Stomach smooth muscle (tissue), 2 donors: ENCODE measurements around the gene KRT6B.

Source experiments
- H3K27ac ChIP-seq: one replicate; pipeline ENCODE4 v1.7.0; 2013; ENCODE audit warnings: mild to moderate bottlenecking, low read length, inconsistent platforms
- H3K27me3 ChIP-seq, 2 donors: one replicate each; pipeline ENCODE4 v1.7.0; 2013; ENCODE audit warnings: low read length in 2 of 2; ENCODE audit not compliant: insufficient read depth in 2 of 2, control insufficient read depth in 1 of 2
- H3K36me3 ChIP-seq, 2 donors: one replicate each; pipeline ENCODE4 v1.7.0; 2013; ENCODE audit warnings: low read length in 2 of 2; ENCODE audit not compliant: control insufficient read depth in 2 of 2, insufficient read depth in 2 of 2
- H3K4me1 ChIP-seq: one replicate; pipeline ENCODE4 v1.7.0; 2013; ENCODE audit warnings: low read length; ENCODE audit not compliant: control insufficient read depth, insufficient read depth
- H3K4me3 ChIP-seq, 2 donors: one replicate each; pipeline ENCODE4 v1.7.0; 2013; ENCODE audit warnings: low read length in 2 of 2
- H3K9ac ChIP-seq, 2 donors: one replicate each; pipeline ENCODE4 v1.7.0; 2013; ENCODE audit warnings: low read length in 2 of 2, mild to moderate bottlenecking in 1 of 2
- H3K9me3 ChIP-seq, 2 donors: one replicate each; pipeline ENCODE4 v1.7.0; 2013; ENCODE audit warnings: low read length in 2 of 2; ENCODE audit not compliant: control insufficient read depth in 2 of 2
- donor health status: healthy.
- donor health status: Pancreatic carcinoma.

Gene KRT6B

DNA sequence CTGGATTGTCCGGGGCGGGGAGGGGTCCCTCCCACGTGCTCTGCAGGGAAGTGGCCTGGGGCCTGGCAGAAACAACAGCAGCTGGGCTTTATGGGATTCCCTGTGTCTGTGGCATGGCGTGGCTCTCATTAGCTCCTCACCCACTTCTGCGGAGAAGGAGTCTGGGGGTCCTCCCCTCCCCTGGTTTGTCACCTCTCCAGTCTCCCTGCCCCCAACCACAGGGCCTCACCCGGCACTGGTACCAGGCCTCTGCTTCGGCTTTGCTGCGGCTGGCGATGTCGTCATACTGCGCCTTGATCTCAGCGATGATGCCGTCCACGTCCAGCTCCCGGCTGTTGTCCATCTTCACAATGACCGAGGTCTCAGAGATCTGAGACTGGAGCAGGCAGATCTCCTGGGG, 52.2 kb downstream of the KRT6B start:
- peaks cover 0 to 6% of the 10 kb centered on the region in 2 donors for H3K27me3 ChIP-seq
- H3K36me3 ChIP-seq = no peaks in the 10 kb centered on the region
- no peak overlapping the region for H3K27ac ChIP-seq
- no peaks in the 10 kb centered on the region for H3K9me3 ChIP-seq
- H3K4me1 ChIP-seq = no peaks in the 10 kb centered on the region
- no peak overlapping the region for H3K9ac ChIP-seq
- no peak overlapping the region for H3K4me3 ChIP-seq

DNA sequence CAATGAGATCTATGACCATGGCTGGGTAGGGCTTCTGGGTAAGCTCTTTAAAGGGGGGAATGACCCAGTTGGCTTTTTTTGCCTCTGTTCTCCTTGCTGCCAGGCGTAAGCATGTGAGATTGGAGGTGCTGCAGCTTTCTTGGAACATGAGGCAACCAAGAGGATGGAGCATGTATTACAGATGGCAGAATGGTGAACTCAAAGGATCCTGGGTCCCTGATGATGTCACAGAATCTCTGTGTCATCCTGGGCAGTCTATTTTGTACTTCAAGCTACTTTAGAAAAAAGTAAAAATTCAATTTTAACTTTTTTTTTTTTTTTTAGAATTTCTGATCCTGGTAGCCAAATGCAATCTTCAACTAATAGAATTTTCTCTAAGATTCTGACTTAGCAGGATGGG, 53.8 kb downstream of the KRT6B start:
- H3K4me3 ChIP-seq = no peak overlapping the region
- no peaks in the 10 kb centered on the region for H3K4me1 ChIP-seq
- H3K36me3 ChIP-seq = no peaks in the 10 kb centered on the region
- peaks cover 0 to 6% of the 10 kb centered on the region in 2 donors for H3K27me3 ChIP-seq
- no peak overlapping the region for H3K27ac ChIP-seq
- H3K9me3 ChIP-seq = no peaks in the 10 kb centered on the region
- no peak overlapping the region for H3K9ac ChIP-seq

DNA sequence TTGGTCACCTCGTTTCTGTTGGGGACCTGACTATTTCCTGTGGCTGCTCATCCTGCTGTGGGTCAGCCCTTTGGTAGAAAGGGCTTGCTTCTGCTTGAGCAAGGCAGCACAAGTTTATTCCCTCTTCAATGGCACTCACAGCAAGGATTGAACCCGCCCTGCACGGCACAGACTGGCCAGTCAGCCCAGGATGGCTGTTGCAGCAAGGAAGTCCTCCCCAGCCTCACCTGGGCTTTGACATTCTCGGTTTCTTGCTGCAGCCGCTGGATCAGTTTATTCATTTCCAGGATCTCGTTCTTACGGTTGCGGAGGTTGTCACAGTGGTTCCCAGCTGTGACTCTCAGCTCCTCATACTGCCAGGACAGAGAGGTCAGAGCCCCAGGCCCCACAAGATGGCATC, 55.3 kb downstream of the KRT6B start:
- Histone ChIP-seq H3K27ac (no peak overlapping the region), H3K9me3 (no peaks in the 10 kb centered on the region), H3K9ac (no peak overlapping the region), H3K27me3 (peaks cover 0 to 6% of the 10 kb centered on the region in 2 donors), H3K4me3 (no peak overlapping the region), H3K36me3 (no peaks in the 10 kb centered on the region), H3K4me1 (peaks cover 3% of the 10 kb centered on the region)
